ENCODE results near the gene FHL1.

The FHL1 gene

GRCh38 chrX:136210243-136210642, 62.9 kb downstream of the FHL1 start:
- in situ Hi-C loops (cut with MboI; ENCODE audit: low sequenced_read_pairs) = loop anchor here (25.0 kb wide), 2 partner anchors 173 to 477 kb away; no protein-coding TSS in a partner anchor
- Histone ChIP-seq H3K36me3 (replicated peaks) (peaks cover 50% of the 10 kb centered on the region), H3K4me3 (no peak overlapping the region), H3K9me3 (no peaks in the 10 kb centered on the region), H3K4me1 (peaks cover 11% of the 10 kb centered on the region), H3K27me3 (ENCODE audit: low read depth) (no peaks in the 10 kb centered on the region)
- no peak for DNase-seq (ENCODE audit: low spot score in 2 of 2)

GRCh38 chrX:136210806-136211205, 63.5 kb downstream of the FHL1 start:
- H3K27me3 ChIP-seq (ENCODE audit: low read depth) = no peaks in the 10 kb centered on the region
- DNase-seq (ENCODE audit: low spot score in 2 of 2) = no peak
- H3K4me1 ChIP-seq = peaks cover 12% of the 10 kb centered on the region
- no peaks in the 10 kb centered on the region for H3K9me3 ChIP-seq
- no peak overlapping the region for H3K4me3 ChIP-seq
- in situ Hi-C loops (cut with MboI; ENCODE audit: low sequenced_read_pairs) = loop anchor here (25.0 kb wide), 2 partner anchors 174 to 476 kb away; no protein-coding TSS in a partner anchor
- peaks cover 55% of the 10 kb centered on the region for H3K36me3 ChIP-seq (replicated peaks)

GRCh38 chrX:136211766-136212556, 64.6 kb downstream of the FHL1 start:
- H3K27me3 ChIP-seq (ENCODE audit: low read depth) = no peaks in the 10 kb centered on the region
- H3K4me3 ChIP-seq = no peak overlapping the region
- DNase-seq (ENCODE audit: low spot score in 2 of 2) = no peak
- H3K9me3 ChIP-seq = no peaks in the 10 kb centered on the region
- H3K4me1 ChIP-seq = peaks cover 12% of the 10 kb centered on the region
- in situ Hi-C loops (cut with MboI; ENCODE audit: low sequenced_read_pairs) = loop anchor here (25.0 kb wide), 2 partner anchors 175 to 475 kb away; no protein-coding TSS in a partner anchor
- peaks cover 59% of the 10 kb centered on the region for H3K36me3 ChIP-seq (replicated peaks)

DNA sequence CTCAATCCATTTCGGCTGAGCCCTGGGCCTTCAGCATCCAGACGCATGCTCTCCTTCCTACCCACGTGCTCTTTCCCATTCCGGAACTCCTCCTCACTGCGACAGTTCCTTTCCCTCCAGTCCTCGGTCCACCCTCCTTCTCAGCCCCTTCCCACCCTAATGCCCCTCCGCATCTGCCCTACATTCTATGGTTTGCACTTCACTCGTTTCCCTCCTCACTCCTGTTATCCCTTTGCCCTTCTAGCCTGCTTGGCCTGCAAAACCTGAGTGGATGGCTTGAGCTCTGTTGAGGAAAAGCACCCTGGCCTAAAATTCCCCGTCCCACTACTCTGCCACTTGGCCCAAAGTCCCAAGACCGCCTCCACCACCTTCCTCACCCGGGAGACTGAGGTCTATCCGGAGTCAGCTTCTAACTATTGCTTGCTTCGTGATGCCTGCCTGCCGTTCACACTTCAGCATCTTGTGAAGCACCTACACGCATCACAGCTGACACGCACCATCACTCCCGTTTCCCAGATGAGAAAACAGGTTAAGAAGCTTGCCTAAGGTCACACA, 65.3 kb downstream of the FHL1 start:
- DNase-seq (ENCODE audit: low spot score in 2 of 2) = no peak
- in situ Hi-C loops (cut with MboI; ENCODE audit: low sequenced_read_pairs) = loop anchor here (25.0 kb wide), 2 partner anchors 175 to 475 kb away; no protein-coding TSS in a partner anchor
- Histone ChIP-seq H3K4me3 (no peak overlapping the region), H3K4me1 (peaks cover 12% of the 10 kb centered on the region), H3K36me3 (replicated peaks) (peaks cover 60% of the 10 kb centered on the region), H3K9me3 (no peaks in the 10 kb centered on the region), H3K27me3 (ENCODE audit: low read depth) (no peaks in the 10 kb centered on the region)

DNA sequence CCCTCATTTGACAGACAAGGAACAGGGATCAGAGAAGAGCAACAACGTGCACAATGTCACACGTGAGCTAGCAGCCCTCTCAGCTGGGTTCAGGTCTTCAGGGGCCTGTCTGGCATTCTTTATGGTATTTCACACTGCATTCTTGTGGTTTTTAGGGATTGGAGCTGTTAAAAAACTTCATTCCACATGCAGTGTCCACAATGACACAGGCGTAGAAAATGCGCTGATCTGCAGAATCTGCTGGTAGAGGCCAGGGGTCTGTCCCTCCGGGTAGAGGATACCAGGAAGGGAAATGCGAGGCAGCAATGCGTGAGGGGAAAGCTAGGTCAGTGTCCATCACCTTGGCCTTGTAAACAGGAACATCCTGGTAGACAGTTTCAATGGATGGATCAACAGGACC, 67.2 kb downstream of the FHL1 start:
- H3K36me3 ChIP-seq (replicated peaks) = peaks cover 60% of the 10 kb centered on the region
- in situ Hi-C loops (cut with MboI; ENCODE audit: low sequenced_read_pairs) = loop anchor here (25.0 kb wide), 2 partner anchors 177 to 473 kb away; no protein-coding TSS in a partner anchor
- H3K9me3 ChIP-seq = no peaks in the 10 kb centered on the region
- no peak overlapping the region for H3K4me3 ChIP-seq
- no peaks in the 10 kb centered on the region for H3K27me3 ChIP-seq (ENCODE audit: low read depth)
- H3K4me1 ChIP-seq = peaks cover 12% of the 10 kb centered on the region
- peak; percentile 47 to 55 for DNase-seq (ENCODE audit: low spot score in 2 of 2)

DNA sequence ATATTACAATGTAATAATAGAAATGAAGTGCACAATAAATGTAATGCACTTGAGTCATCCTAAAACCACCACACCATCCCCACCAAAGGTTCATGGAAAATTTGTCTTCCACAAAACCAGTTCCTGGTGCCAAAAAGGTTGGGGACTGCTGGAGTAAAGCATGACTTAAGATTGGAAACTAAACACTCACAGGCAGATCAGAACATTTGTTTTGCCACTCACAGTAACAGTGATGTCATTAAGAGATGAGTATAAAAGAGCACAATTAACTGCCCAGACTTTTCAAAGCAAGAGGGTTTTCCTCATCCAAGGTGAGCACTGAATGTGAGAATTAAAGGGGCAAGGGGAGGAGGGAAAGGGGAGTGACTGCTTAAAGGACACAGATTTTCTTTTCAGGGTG, 68.2 kb downstream of the FHL1 start:
- Histone ChIP-seq H3K27me3 (ENCODE audit: low read depth) (no peaks in the 10 kb centered on the region), H3K9me3 (no peaks in the 10 kb centered on the region), H3K36me3 (replicated peaks) (peaks cover 62% of the 10 kb centered on the region), H3K4me3 (no peak overlapping the region), H3K4me1 (peaks cover 12% of the 10 kb centered on the region)
- in situ Hi-C loops (cut with MboI; ENCODE audit: low sequenced_read_pairs) = loop anchor here (25.0 kb wide), 2 partner anchors 178 to 472 kb away; no protein-coding TSS in a partner anchor
- no peak for DNase-seq (ENCODE audit: low spot score in 2 of 2)

GRCh38 chrX:136219893-136220292, 72.6 kb downstream of the FHL1 start:
- DNase-seq (ENCODE audit: low spot score in 2 of 2) = no peak
- Histone ChIP-seq H3K36me3 (replicated peaks) (peaks cover 78% of the 10 kb centered on the region), H3K9me3 (no peaks in the 10 kb centered on the region), H3K4me3 (no peak overlapping the region), H3K27me3 (ENCODE audit: low read depth) (no peaks in the 10 kb centered on the region), H3K4me1 (peaks cover 4% of the 10 kb centered on the region)
- in situ Hi-C loops (cut with MboI; ENCODE audit: low sequenced_read_pairs) = loop anchor here (25.0 kb wide), 2 partner anchors 183 to 467 kb away; no protein-coding TSS in a partner anchor

DNA sequence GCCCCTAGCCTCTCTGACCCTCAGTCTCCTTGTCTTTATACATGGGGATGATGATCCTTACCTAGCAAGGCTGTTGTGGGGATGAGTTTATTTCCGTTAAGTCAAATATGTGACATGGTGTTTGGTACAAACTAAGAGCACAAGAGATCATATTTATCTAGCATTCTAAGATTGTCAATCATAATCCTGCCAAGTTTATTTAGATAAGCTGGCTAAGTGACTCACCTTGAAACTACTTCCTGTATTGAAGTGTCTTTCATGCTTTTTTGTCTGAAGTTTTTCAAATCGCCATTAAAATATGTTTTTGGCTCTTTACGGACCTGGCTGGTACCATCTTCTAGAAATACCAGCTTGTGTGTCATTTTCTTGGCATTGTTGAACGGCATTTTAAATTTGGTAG, 73.2 kb downstream of the FHL1 start:
- Histone ChIP-seq H3K4me3 (no peak overlapping the region), H3K9me3 (no peaks in the 10 kb centered on the region), H3K27me3 (ENCODE audit: low read depth) (no peaks in the 10 kb centered on the region), H3K4me1 (no peaks in the 10 kb centered on the region), H3K36me3 (replicated peaks) (peaks cover 78% of the 10 kb centered on the region)
- no peak for DNase-seq (ENCODE audit: low spot score in 2 of 2)
- in situ Hi-C loops (cut with MboI; ENCODE audit: low sequenced_read_pairs) = loop anchor here (25.0 kb wide), 2 partner anchors 183 to 467 kb away; no protein-coding TSS in a partner anchor

GRCh38 chrX:136220951-136221350, 73.6 kb downstream of the FHL1 start:
- H3K36me3 ChIP-seq (replicated peaks) = peaks cover 78% of the 10 kb centered on the region
- H3K4me3 ChIP-seq = no peak overlapping the region
- H3K4me1 ChIP-seq = no peaks in the 10 kb centered on the region
- DNase-seq (ENCODE audit: low spot score in 2 of 2) = no peak
- H3K9me3 ChIP-seq = no peaks in the 10 kb centered on the region
- no peaks in the 10 kb centered on the region for H3K27me3 ChIP-seq (ENCODE audit: low read depth)
- in situ Hi-C loops (cut with MboI; ENCODE audit: low sequenced_read_pairs) = loop anchor here (25.0 kb wide), 2 partner anchors 184 to 466 kb away; no protein-coding TSS in a partner anchor

DNA sequence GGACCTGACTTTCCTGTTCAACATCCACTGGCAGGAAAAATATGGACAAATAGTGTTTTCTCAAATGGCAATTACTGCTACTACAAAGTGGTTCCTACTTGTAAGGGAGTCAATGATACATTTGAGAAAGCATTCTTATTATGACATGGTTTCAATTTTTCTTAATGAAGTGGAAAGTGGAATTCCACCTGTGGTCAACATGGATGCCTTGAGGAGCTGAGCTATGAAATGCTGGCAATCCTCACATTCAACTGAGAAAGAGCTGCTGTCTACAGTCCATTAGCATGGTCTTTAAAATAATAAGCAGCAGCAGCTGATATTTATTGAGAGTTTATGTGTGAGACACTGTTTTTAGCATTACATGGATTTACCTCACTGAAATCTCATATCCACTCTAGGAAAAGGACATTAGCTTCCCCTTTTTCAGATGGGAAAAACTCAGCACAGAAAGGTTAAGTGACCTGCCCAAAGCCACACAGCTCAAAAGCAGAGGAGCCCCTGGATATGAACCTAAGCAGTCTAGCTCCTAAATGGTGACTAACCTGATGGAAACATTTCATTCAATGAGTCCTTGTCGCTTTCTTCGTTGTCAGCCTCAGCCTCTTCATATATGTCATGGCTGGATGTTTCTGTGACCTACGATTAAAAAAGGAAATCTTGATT, 74.6 kb downstream of the FHL1 start:
- H3K27me3 ChIP-seq (ENCODE audit: low read depth) = no peaks in the 10 kb centered on the region
- no peak overlapping the region for H3K4me3 ChIP-seq
- peaks cover 85% of the 10 kb centered on the region for H3K36me3 ChIP-seq (replicated peaks)
- no peak for DNase-seq (ENCODE audit: low spot score in 2 of 2)
- no peaks in the 10 kb centered on the region for H3K9me3 ChIP-seq
- in situ Hi-C loops (cut with MboI; ENCODE audit: low sequenced_read_pairs) = loop anchor here (25.0 kb wide), 2 partner anchors 185 to 465 kb away; no protein-coding TSS in a partner anchor
- no peaks in the 10 kb centered on the region for H3K4me1 ChIP-seq

DNA sequence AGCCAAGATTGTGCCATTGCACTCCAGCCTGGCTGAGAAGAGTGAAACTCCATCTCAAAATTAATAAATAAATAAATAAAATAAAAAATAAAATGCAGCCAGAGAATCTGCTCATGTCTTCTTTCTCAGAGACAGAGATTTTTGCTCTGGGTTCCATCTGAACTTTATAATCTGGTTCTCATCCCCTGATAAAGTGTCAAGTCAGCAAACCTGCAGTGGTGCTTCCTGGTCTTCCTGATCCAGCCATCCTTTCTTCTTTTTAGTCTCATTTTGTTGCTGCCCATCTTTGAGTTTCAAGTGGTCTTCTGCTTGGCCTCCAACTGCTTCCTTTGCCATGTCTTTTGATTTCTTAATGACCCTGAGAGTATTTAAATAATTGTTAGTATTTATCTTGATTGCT, 79.7 kb downstream of the FHL1 start:
- peaks cover 80% of the 10 kb centered on the region for H3K36me3 ChIP-seq (replicated peaks)
- no peaks in the 10 kb centered on the region for H3K27me3 ChIP-seq (ENCODE audit: low read depth)
- in situ Hi-C loops (cut with MboI; ENCODE audit: low sequenced_read_pairs) = no loop called here

GRCh38 chrX:136227948-136228838, 80.9 kb downstream of the FHL1 start:
- peaks cover 81% of the 10 kb centered on the region for H3K36me3 ChIP-seq (replicated peaks)

More for the DNA sequence above, 79.7 kb downstream of the FHL1 start:
- DNase-seq (ENCODE audit: low spot score in 2 of 2) = no peak
- Histone ChIP-seq H3K4me3 (no peak overlapping the region), H3K9me3 (no peaks in the 10 kb centered on the region), H3K4me1 (no peaks in the 10 kb centered on the region)

GRCh38 chrX:136228839-136229207, 81.5 kb downstream of the FHL1 start:
- H3K4me3 ChIP-seq = no peak overlapping the region
- H3K4me1 ChIP-seq = no peaks in the 10 kb centered on the region
- no peaks in the 10 kb centered on the region for H3K9me3 ChIP-seq
- in situ Hi-C loops (cut with MboI; ENCODE audit: low sequenced_read_pairs) = no loop called here
- no peak for DNase-seq (ENCODE audit: low spot score in 2 of 2)
- H3K36me3 ChIP-seq (replicated peaks) = peaks cover 78% of the 10 kb centered on the region
- no peaks in the 10 kb centered on the region for H3K27me3 ChIP-seq (ENCODE audit: low read depth)

More at GRCh38 chrX:136227948-136228838, 80.9 kb downstream of the FHL1 start:
- no peak overlapping the region for H3K4me3 ChIP-seq
- no peaks in the 10 kb centered on the region for H3K27me3 ChIP-seq (ENCODE audit: low read depth)
- in situ Hi-C loops (cut with MboI; ENCODE audit: low sequenced_read_pairs) = no loop called here
- DNase-seq (ENCODE audit: low spot score in 2 of 2) = no peak
- no peaks in the 10 kb centered on the region for H3K4me1 ChIP-seq
- H3K9me3 ChIP-seq = no peaks in the 10 kb centered on the region

Measured in HAP-1 (cell line).